Endodermal cell (in vitro differentiated cells): ENCODE results near the gene NUP214. TPM values are rescaled to one million over a fixed set of nuclear protein-coding genes. Genes with fewer than 3 reads are reported as not detected.
A peak's percentile ranks its signal among the peaks of the same experiment; 100 is the strongest.

ENCODE experiments used
- DNase-seq: peaks from one replicate; pipeline ENCODE4 v3.0.0-alpha.2; 2017
- H3K27ac ChIP-seq: 2 replicates; pipeline ENCODE4 v1.5.1; 2013; ENCODE audit warnings: mild to moderate bottlenecking, low read depth, low read length, moderate library complexity
- H3K27me3 ChIP-seq: 2 replicates; pipeline ENCODE4 v1.6.1; 2013; ENCODE audit warnings: mild to moderate bottlenecking, low read length, moderate library complexity; ENCODE audit not compliant: insufficient read depth, control insufficient read depth, poor library complexity, severe bottlenecking
- H3K36me3 ChIP-seq: 2 replicates; pipeline ENCODE4 v1.7.0; 2013; ENCODE audit warnings: mild to moderate bottlenecking, low read length, moderate library complexity; ENCODE audit not compliant: control insufficient read depth, insufficient read depth
- H3K4me1 ChIP-seq: one replicate; pipeline ENCODE4 v1.7.0; 2013; ENCODE audit warnings: low read length; ENCODE audit not compliant: control insufficient read depth, insufficient read depth
- H3K4me3 ChIP-seq: 2 replicates; pipeline ENCODE4 v1.5.1; 2013; ENCODE audit warnings: mild to moderate bottlenecking, low read length, moderate library complexity
- H3K9ac ChIP-seq: 2 replicates; pipeline ENCODE4 v1.6.1; 2013; ENCODE audit warnings: mild to moderate bottlenecking, low read length, moderate library complexity; ENCODE audit not compliant: poor library complexity, severe bottlenecking; ENCODE audit errors: extremely low read depth
- H3K9me3 ChIP-seq: 2 replicates; pipeline ENCODE4 v1.6.1; 2013; ENCODE audit warnings: mild to moderate bottlenecking, low read length, moderate library complexity; ENCODE audit not compliant: control insufficient read depth
- H3K27ac Mint-ChIP-seq: 2 replicates; pipeline ENCODE4 v1.8.0; 2020; ENCODE audit warnings: mixed read lengths
- H3K27me3 Mint-ChIP-seq: 2 replicates; pipeline ENCODE4 v1.8.0; 2021; ENCODE audit warnings: mild to moderate bottlenecking, mixed read lengths; ENCODE audit not compliant: insufficient read depth
- H3K36me3 Mint-ChIP-seq: 2 replicates; pipeline ENCODE4 v1.8.0; 2020; ENCODE audit warnings: low read depth, mixed read lengths
- H3K4me1 Mint-ChIP-seq: 2 replicates; pipeline ENCODE4 v1.8.0; 2020; ENCODE audit warnings: mixed read lengths
- H3K4me3 Mint-ChIP-seq: 2 replicates; pipeline ENCODE4 v1.8.0; 2020; ENCODE audit warnings: mild to moderate bottlenecking, moderate library complexity, mixed read lengths
- H3K9me3 Mint-ChIP-seq: 2 replicates; pipeline ENCODE4 v1.8.0; 2020; ENCODE audit warnings: mild to moderate bottlenecking, mixed read lengths
- WGBS, 2 experiments: methylation state at CpG; one replicate each; pipeline versions ENCODE4 v1.1.5 to v1.1.7; 2013; ENCODE audit warnings: missing lambda C conversion rate in 2 of 2, mixed read lengths in 1 of 2; ENCODE audit not compliant: insufficient coverage in 1 of 2, insufficient read length in 1 of 2; 5-methylcytosine and 5-hydroxymethylcytosine counted together
- long read RNA-seq, 4 experiments: library from polyadenylated mRNA in 2 of 4; library from RNA in 1 of 4; library from capped mRNA in 1 of 4; stranded (forward) in 3 of 4; unstranded in 1 of 4; transcript quantifications; one replicate each; pipeline ENCODE4 v2.0.0, GENCODE V29; 2020 to 2021; ENCODE audit warnings: inconsistent platforms in 1 of 4
- polyA plus RNA-seq, 2 experiments: library from polyadenylated mRNA; stranded (reverse); fragments of 50-300 nt; gene quantifications; one replicate each; pipeline ENCODE4 v1.2.3, GENCODE V29; 2013
- total RNA-seq, 2 donors: library from RNA; stranded (reverse); fragmentation: NEBNext Ultra II Directional in 1 of 2; extraction: Animal tissue kit (Norgen Biotek cat#: 25700) in 1 of 2; gene quantifications; 2 replicates in 1 of 2; 3 replicates in 1 of 2; pipeline ENCODE4 v1.2.1, GENCODE V29; 2021
- TF ChIP-seq, protein P1 (sequence below): fragments of 200-600 bp; sonication (generic); conservative IDR thresholded peaks from 2 replicates; pipeline ENCODE4 v1.5.0; 2021; ENCODE audit warnings: antibody characterized with exemption, mild to moderate bottlenecking

The NUP214 gene
- 10 to 100 TPM; 56.7 to 59.9 TPM for total RNA-seq
- 27.4 TPM for polyA plus RNA-seq (2013, experiment 1 of 2)
- 25.6 TPM for polyA plus RNA-seq (2013, experiment 2 of 2)
- long read RNA-seq, experiment 1, partial matches to known transcripts, result 10 of 18 reads
- long read RNA-seq, experiment 1, other reads (novel, unspliced or antisense), result 8 of 18 reads
- long read RNA-seq, experiment 2, full-length matches to known transcripts, result 15 of 53 reads
- long read RNA-seq, experiment 2, partial matches to known transcripts, result 22 of 53 reads
- long read RNA-seq, experiment 2, other reads (novel, unspliced or antisense), result 16 of 53 reads
- long read RNA-seq, experiment 3, full-length matches to known transcripts, result 1 of 45 reads
- long read RNA-seq, experiment 3, partial matches to known transcripts, result 34 of 45 reads
- long read RNA-seq, experiment 3, other reads (novel, unspliced or antisense), result 10 of 45 reads
- long read RNA-seq, experiment 4, partial matches to known transcripts, result 15 of 15 reads
- long read RNA-seq, experiment 4, other reads (novel, unspliced or antisense), result 0 of 15 reads

DNA sequence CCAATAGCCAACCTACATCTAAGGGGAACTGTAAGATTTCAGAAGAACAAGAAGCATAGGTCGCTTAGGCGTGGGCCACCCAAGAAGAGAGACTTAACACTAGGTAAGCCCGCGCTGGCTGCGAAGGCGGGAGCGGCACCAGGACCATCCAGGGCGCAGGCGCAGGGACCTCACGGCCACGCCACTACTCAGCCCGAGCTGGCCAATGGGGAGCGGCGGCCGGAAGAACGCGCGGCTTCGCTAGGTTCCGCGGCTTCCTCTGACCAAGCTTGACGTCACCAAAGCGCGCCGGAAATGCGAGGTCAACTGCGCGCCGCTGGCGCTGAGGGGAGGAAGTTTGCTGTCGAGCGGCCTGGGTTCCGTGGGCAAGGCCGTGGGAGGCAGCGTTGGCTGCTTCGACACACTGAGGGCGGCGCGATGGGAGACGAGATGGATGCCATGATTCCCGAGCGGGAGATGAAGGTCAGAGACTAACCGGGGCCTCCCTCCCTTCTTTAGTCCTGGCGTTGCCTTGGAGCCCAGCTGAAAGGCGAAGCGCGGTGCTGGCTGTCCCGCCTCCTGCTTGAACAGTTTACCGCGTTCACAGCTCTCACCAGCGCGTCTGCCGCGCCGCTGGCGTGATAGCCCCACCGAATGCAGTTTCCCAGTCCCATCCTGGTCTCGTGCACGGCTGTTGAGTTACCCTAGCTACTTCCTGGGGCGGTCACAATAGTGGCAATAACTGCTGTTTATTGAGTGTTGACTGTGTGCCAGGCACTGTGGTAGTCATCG is at the start of gene NUP214:
Gene NUP214, plus strand, starts transcription at position 299 of the 771 bp plus-strand sequence. Its CDS starts 119 bp downstream, at position 418.
- Mint-ChIP-seq H3K9me3 (no peaks in the 10 kb centered on the region), H3K4me1 (peaks cover 9% of the 10 kb centered on the region), H3K27ac (peak within 1 kb of the TSS; percentile 99), H3K27me3 (no peaks in the 10 kb centered on the region), H3K36me3 (peaks cover 40% of the 10 kb centered on the region), H3K4me3 (peak within 1 kb of the TSS; percentile 97)
- Histone ChIP-seq H3K27me3 (no peaks in the 10 kb centered on the region), H3K9ac (peak within 1 kb of the TSS; percentile 89), H3K27ac (peak within 1 kb of the TSS; percentile 78), H3K4me3 (peak within 1 kb of the TSS; percentile 95), H3K36me3 (peaks cover 42% of the 10 kb centered on the region), H3K9me3 (no peaks in the 10 kb centered on the region), H3K4me1 (no peaks in the 10 kb centered on the region)
- TF ChIP-seq, protein P1, sequence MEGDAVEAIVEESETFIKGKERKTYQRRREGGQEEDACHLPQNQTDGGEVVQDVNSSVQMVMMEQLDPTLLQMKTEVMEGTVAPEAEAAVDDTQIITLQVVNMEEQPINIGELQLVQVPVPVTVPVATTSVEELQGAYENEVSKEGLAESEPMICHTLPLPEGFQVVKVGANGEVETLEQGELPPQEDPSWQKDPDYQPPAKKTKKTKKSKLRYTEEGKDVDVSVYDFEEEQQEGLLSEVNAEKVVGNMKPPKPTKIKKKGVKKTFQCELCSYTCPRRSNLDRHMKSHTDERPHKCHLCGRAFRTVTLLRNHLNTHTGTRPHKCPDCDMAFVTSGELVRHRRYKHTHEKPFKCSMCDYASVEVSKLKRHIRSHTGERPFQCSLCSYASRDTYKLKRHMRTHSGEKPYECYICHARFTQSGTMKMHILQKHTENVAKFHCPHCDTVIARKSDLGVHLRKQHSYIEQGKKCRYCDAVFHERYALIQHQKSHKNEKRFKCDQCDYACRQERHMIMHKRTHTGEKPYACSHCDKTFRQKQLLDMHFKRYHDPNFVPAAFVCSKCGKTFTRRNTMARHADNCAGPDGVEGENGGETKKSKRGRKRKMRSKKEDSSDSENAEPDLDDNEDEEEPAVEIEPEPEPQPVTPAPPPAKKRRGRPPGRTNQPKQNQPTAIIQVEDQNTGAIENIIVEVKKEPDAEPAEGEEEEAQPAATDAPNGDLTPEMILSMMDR, result no peak
- 0% methylated on average over 28 to 61 of the region's 61 CpGs for WGBS, 2 experiments
- DNase-seq, result peak; percentile 99

GRCh38 chr9:131076347-131077195 is 48.8 kb upstream of the NUP214 start:
- Histone ChIP-seq H3K27ac (no peak overlapping the region), H3K9ac (no peak overlapping the region), H3K9me3 (no peaks in the 10 kb centered on the region), H3K27me3 (no peaks in the 10 kb centered on the region), H3K36me3 (no peaks in the 10 kb centered on the region), H3K4me3 (no peak overlapping the region), H3K4me1 (no peaks in the 10 kb centered on the region)
- H3K4me1 Mint-ChIP-seq, result no peaks in the 10 kb centered on the region
- no peak overlapping the region for H3K4me3 Mint-ChIP-seq
- no peak overlapping the region for H3K27ac Mint-ChIP-seq
- TF ChIP-seq, protein P1, result no peak
- no peak for DNase-seq
- no peaks in the 10 kb centered on the region for H3K27me3 Mint-ChIP-seq
- H3K9me3 Mint-ChIP-seq, result no peaks in the 10 kb centered on the region
- H3K36me3 Mint-ChIP-seq, result peaks cover 16% of the 10 kb centered on the region
- WGBS, 2 experiments, result 90 to 94% methylated on average over 14 to 15 of the region's 15 CpGs
